EL (cell line): ENCODE results near the gene ARHGAP15.
"Not testable (repeated sequence)": the region's sequence is repeated elsewhere in the genome, so short reads cannot be mapped to it uniquely, and the experiment has no call there.

Source experiments
- DNase-seq: peaks from one replicate; pipeline ENCODE4 v3.0.0-alpha.2; 2016

ARHGAP15 gene

GRCh38 chr2:143501106-143501676, 372.0 kb downstream of the ARHGAP15 start:
- no peak for DNase-seq

DNA sequence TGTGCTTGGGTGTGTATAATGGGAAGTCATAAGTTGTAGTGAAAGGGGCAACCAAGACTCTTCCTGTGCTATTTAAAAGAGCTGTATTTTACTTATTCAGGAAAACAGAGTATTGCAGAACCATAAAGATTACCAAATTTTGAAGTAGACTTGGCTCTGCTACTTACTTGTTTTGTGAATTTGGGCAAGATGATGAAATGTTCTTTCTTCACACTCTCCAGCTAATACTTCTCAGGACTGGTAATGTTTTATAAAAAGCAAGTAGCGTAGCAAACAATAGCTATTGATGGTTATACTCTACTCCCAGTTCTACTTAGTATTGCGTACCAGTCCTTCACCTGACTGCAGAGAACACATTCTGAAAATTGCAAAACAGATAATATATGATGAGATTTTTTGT, 374.1 kb downstream of the ARHGAP15 start:
- DNase-seq = no peak

GRCh38 chr2:143504397-143504796, 375.2 kb downstream of the ARHGAP15 start:
- DNase-seq = no peak

DNA sequence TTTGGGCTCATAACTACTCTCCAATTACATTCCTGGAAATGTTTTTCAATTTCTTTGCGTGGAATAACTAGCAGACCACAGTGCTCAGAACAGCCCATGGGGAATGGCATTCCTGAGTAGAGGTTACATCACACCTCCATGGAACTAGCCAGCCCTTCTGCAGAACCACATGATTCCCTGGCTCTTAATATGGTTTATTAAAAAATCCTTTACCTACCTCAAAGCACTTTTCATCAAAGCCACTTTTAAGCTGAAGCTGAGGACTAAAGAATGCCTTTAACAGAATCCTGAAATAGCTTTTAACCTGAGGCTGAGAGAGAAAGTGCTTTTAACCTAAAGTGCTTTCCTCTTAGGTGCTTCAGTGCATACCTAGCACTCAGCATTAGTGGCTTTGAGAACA, 376.3 kb downstream of the ARHGAP15 start:
- peak; percentile 11 for DNase-seq

- DNase-seq = peak; percentile 66
Observed at GRCh38 chr2:143513081-143513480, 383.9 kb downstream of the ARHGAP15 start.

DNA sequence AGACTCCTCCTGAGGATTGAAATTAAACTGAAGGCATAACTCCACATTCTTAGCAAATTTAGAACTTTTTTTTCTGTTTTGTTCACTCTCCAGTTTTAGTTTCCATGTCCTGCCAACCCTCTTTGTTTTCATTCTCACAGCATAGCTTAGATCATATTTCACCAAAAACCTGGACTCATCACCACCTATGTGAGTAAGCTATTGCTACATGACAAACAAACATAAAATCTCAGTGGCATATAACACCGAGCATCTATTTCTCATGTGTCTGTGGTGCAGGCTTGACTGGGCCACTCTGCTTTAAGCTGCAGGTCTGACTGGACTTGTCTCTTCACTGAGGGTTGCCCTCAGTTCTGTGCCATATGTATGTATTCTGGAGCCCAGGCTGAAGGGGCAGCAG, 385.2 kb downstream of the ARHGAP15 start:
- no peak for DNase-seq

GRCh38 chr2:143515318-143515717, 386.1 kb downstream of the ARHGAP15 start:
- DNase-seq = no peak

GRCh38 chr2:143519521-143519920, 390.3 kb downstream of the ARHGAP15 start:
- no peak for DNase-seq

DNA sequence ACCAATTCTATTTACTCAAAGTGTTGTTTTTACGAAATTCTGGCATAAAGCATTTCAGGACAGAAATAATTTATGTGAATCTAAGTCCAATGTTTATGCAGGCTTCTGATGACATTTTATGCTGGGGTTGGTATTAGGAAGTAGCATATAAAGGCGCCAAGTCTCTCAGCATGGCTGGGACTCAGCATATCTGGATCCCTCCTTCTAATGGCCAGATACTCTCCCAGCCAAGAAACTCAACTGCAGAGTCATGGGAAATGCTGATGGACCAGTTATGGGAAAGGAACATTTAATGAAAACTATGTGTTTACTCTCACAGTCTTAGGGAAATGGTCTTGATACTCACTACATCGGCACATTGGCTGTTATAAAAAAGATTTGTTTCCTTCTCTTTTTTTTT, 392.2 kb downstream of the ARHGAP15 start:
- no peak for DNase-seq

DNA sequence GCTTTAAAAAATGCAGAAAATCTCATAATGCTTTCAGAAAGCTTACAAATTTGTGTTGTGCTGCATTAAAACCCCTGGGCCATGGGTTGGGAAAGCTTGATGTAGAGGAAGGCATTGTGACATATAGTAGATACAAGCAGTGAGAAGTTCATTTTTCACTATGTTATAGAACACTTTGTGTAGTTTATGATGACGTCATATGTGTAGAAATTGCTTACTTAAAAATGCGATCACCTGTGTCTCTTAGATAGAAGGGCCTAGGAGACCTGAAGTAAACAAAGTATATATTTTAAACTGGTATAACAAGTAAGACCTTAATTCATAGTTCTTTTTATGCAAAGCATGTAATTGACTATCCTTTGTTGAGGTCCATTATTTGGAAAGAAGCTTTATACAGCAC, 393.5 kb downstream of the ARHGAP15 start:
- no peak for DNase-seq

DNA sequence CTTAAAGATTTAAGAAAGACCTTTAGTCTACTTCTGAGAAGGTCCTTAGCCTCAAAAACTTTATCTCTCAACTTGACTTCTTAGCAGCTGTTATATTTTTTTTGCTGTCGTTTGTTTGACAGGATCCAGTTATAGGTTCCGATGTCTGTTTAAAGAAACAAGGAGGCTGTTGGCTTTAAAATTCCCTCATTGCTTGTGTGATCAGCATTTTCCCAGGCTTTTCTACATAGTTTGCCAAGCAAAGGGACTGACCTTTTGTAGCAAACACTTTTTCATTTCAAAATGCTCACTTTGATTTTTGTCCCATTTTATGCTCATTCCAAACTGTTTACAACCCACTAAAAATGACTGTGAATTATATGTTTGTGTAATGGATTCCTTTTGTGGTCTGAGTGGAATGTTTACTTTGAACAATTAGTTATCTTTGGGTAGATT, 394.9 kb downstream of the ARHGAP15 start:
- peak; percentile 58 for DNase-seq

- peak; percentile 15 for DNase-seq
Observed at GRCh38 chr2:143524559-143525401, 395.6 kb downstream of the ARHGAP15 start.

DNA sequence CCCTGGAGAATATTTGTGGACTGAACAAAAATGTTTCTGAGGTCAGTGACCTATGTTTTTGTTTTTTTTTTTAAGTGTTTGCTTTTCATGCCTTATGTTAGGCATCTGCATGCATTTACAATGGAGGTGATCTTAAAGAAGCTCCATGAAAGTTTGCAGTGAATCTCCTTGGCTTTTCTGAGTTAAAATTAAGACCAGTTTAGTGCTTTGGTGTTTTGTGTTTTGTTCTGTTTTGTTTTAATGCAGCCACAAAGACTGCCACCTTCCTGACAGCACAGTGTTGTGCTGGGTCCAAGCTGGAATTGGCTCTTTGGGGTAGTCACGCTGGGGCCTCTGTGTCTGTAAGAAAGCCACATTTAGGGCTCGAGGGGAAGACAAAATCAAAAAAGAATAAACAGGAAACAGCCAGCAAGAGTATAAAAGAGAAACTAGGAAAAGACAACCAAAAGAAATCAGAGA, 396.2 kb downstream of the ARHGAP15 start:
- no peak for DNase-seq

- DNase-seq = no peak
Observed at GRCh38 chr2:143526498-143526897, 397.3 kb downstream of the ARHGAP15 start.

DNA sequence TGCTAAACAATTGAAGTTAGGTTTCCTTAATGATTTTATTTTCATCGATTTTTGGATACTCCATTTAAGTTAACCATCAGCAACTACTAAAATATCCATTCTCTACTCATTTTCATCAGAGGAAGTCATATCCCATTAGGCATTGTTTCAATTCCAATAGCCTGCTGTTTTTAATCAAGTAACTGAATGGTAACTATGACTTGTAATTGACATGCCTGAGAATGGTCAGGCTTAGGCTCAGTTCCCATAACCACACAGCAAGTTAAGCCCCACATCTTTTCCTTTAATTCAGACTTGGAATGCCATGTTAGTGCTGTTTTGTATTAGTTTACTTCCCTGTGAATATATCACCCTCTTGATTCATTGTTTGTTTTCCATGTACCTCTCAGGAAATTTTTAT, 398.8 kb downstream of the ARHGAP15 start:
- no peak for DNase-seq

DNA sequence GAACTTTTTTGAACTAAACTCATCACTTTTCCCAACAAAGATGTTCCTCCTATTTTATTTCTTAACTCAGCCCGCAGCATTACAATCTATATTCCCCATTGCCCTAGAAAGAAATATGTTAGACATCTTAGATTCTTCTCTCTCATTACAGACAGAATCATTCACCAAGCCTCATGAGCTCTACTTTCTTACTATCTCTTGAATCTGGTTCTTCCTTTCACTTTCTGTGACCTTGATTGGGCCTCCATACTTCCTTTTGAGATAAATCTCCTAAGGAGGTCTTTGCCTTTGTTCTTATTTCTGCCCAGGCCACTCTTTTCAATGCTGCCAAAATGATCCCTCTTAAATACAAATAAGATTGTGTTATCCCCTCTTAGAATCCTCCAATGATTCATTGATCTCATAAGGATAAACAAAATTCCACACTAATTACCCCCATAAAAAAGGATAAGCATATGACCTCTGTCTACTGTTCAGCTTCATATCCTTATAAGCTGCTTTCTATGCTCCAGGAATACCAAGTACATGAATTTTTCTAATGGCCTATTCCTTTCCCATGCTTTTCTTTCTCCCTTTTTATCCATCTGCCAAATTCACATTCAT, 400.0 kb downstream of the ARHGAP15 start:
- DNase-seq = peak; percentile 11

GRCh38 chr2:143530758-143531157, 401.5 kb downstream of the ARHGAP15 start:
- DNase-seq = peak; percentile 18

DNA sequence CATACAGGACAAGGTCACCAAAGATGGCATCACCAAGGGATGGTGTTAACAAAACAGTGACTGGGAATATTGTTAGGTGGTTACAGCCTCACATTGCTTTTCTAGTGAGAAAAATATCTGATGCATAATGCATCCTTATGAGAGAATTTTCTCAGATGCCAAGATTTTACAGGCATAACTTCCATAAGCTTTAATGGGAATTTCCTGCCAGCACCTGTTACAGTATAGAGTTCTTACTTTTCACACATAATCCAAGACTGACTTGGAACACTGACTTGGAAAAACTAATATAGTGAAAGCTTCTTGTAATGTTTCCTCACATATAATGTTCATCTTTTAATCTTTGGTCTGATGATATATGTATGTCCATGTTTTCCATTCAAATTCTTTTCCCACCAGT, 402.8 kb downstream of the ARHGAP15 start:
- DNase-seq = no peak

DNA sequence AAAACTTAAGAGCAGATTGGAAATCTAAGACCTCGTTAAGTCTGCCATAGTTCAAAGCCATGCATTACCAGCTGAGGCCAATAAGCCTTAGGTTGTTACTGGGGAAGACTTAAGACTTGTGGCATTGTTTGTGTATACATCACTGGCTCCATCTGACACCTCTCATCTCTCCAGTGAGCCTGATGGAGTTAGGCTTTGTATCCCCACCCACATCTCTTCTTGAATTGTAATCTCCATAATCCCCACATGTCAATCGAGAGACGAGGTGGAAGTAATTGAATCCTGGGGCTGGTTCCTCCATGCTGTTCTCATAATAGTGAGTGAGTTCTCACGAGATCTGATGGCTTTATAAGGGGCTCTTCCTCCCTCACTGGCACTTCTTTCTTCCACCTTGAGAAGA, 404.6 kb downstream of the ARHGAP15 start:
- no peak for DNase-seq

- no peak for DNase-seq
Observed at GRCh38 chr2:143535802-143536201, 406.6 kb downstream of the ARHGAP15 start.

DNA sequence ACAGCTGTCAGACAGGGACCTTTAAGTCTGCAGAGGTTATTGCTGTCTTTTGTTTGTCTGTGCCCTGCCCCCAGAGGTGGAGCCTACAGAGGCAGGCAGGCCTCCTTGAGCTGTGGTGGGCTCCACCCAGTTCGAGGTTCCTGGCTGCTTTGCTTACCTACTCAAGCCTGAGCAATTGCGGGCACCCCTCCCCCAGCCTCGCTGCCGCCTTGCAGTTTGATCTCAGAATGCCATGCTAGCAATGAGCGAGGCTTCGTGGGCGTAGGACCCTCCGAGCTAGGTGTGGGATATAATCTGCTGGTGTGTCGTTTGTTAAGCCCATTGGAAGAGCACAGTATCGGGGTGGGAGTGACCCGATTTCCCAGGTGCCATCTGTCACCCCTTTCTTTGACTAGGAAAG, 412.7 kb downstream of the ARHGAP15 start:
- DNase-seq = not testable (repeated sequence)

- DNase-seq = no peak
Observed at GRCh38 chr2:143545059-143545948, 416.1 kb downstream of the ARHGAP15 start.

GRCh38 chr2:143545949-143546255, 416.7 kb downstream of the ARHGAP15 start:
- DNase-seq = peak; percentile 29
